ENCODE data around the gene ALK.

DNA sequence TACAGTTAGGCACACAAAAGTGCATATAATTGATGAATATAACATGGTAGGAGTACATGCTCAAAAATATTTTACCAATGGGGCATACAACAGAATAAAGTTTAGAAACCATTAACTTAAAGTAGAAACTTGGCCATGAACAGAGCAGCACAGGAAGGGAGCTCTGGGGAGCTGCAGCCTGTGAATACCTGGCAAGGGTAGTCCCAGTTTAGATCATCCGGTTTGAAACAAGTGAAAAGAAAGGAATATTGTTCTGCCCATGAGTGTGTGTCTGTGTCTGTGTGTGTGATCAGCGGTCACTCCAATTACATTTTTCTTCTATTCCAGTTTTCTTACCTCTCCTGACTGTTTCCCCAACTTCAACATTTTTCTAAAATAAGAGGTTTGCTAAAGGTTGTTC lies 233.0 kb downstream of the ALK start:
- TF ChIP-seq, protein P1, sequence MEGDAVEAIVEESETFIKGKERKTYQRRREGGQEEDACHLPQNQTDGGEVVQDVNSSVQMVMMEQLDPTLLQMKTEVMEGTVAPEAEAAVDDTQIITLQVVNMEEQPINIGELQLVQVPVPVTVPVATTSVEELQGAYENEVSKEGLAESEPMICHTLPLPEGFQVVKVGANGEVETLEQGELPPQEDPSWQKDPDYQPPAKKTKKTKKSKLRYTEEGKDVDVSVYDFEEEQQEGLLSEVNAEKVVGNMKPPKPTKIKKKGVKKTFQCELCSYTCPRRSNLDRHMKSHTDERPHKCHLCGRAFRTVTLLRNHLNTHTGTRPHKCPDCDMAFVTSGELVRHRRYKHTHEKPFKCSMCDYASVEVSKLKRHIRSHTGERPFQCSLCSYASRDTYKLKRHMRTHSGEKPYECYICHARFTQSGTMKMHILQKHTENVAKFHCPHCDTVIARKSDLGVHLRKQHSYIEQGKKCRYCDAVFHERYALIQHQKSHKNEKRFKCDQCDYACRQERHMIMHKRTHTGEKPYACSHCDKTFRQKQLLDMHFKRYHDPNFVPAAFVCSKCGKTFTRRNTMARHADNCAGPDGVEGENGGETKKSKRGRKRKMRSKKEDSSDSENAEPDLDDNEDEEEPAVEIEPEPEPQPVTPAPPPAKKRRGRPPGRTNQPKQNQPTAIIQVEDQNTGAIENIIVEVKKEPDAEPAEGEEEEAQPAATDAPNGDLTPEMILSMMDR (IDR thresholded peaks at IDR 0.05; ENCODE audit: borderline replicate concordance, extremely low read depth, low read length, poor library complexity, severe bottlenecking), result no peak
- no peak for TF ChIP-seq EZH2 (IDR thresholded peaks at IDR 0.05; ENCODE audit: borderline replicate concordance, low read depth, low read length, severe bottlenecking)

Measured in DND-41 (cell line).